ENCODE results near the gene PSMA2. TPM values are rescaled to one million over a fixed set of nuclear protein-coding genes. Genes with fewer than 3 reads are reported as not detected.
"Not testable (repeated sequence)": the region's sequence is repeated elsewhere in the genome, so short reads cannot be mapped to it uniquely, and the experiment has no call there.

PSMA2 gene
- total and polyA plus RNA-seq, 9 donors, result 108 to 136 (median 123) TPM

- Histone ChIP-seq H3K9me3 (replicated peaks; ENCODE audit: control insufficient read depth, low read depth, low read length) (no peaks in the 10 kb centered on the region), H3K4me1 (ENCODE audit: control insufficient read depth, insufficient read depth, low read length) (peaks cover 9% of the 10 kb centered on the region), H3K4me3 (ENCODE audit: low read length) (peak within 1 kb of the TSS; percentile 65), H3K27ac (ENCODE audit: low read length) (peak within 1 kb of the TSS; percentile 60), H3K27me3 (ENCODE audit: control insufficient read depth, insufficient read depth, low read length) (no peaks in the 10 kb centered on the region), H3K36me3 (ENCODE audit: control insufficient read depth, insufficient read depth, low read length) (peaks cover 10% of the 10 kb centered on the region)
- under 1% methylated on average over 94 of the region's 95 CpGs for WGBS (ENCODE audit: insufficient coverage)
- DNase-seq, result peak; percentile 97
Measured at GRCh38 chr7:42911454-42912447, 20.2 kb downstream of the PSMA2 start, which contains the start of gene C7orf25. Gene C7orf25, minus strand, starts transcription at chr7:42912070. Its CDS starts 1,170 bp downstream, at chr7:42910900.

- WGBS (ENCODE audit: insufficient coverage), result 86% methylated on average over 1 of the region's 2 CpGs
- Histone ChIP-seq H3K4me1 (ENCODE audit: control insufficient read depth, insufficient read depth, low read length) (peaks cover 9% of the 10 kb centered on the region), H3K27me3 (ENCODE audit: control insufficient read depth, insufficient read depth, low read length) (no peaks in the 10 kb centered on the region), H3K4me3 (ENCODE audit: low read length) (no peak overlapping the region), H3K36me3 (ENCODE audit: control insufficient read depth, insufficient read depth, low read length) (peaks cover 6% of the 10 kb centered on the region), H3K27ac (ENCODE audit: low read length) (no peak overlapping the region), H3K9me3 (replicated peaks; ENCODE audit: control insufficient read depth, low read depth, low read length) (no peaks in the 10 kb centered on the region)
- no peak for DNase-seq
Measured at GRCh38 chr7:42910306-42910705, 21.7 kb downstream of the PSMA2 start.

- Histone ChIP-seq H3K4me3 (ENCODE audit: low read length) (no peak overlapping the region), H3K27ac (ENCODE audit: low read length) (no peak overlapping the region), H3K27me3 (ENCODE audit: control insufficient read depth, insufficient read depth, low read length) (no peaks in the 10 kb centered on the region), H3K36me3 (ENCODE audit: control insufficient read depth, insufficient read depth, low read length) (peaks cover 6% of the 10 kb centered on the region), H3K4me1 (ENCODE audit: control insufficient read depth, insufficient read depth, low read length) (peaks cover 8% of the 10 kb centered on the region), H3K9me3 (replicated peaks; ENCODE audit: control insufficient read depth, low read depth, low read length) (no peaks in the 10 kb centered on the region)
- DNase-seq, result no peak
Measured at GRCh38 chr7:42907316-42907715, 24.7 kb downstream of the PSMA2 start.

GRCh38 chr7:42906181-42906580, 25.8 kb downstream of the PSMA2 start:
- no peaks in the 10 kb centered on the region for H3K9me3 ChIP-seq (replicated peaks; ENCODE audit: control insufficient read depth, low read depth, low read length)
- no peak overlapping the region for H3K4me3 ChIP-seq (ENCODE audit: low read length)
- peaks cover 5% of the 10 kb centered on the region for H3K4me1 ChIP-seq (ENCODE audit: control insufficient read depth, insufficient read depth, low read length)
- no peaks in the 10 kb centered on the region for H3K27me3 ChIP-seq (ENCODE audit: control insufficient read depth, insufficient read depth, low read length)
- H3K27ac ChIP-seq (ENCODE audit: low read length), result no peak overlapping the region
- H3K36me3 ChIP-seq (ENCODE audit: control insufficient read depth, insufficient read depth, low read length), result peaks cover 6% of the 10 kb centered on the region
- no CpG with 5 or more reads among the region's 1 CpG for WGBS (ENCODE audit: insufficient coverage)
- no peak for DNase-seq

GRCh38 chr7:42902331-42902730, 29.6 kb downstream of the PSMA2 start:
- no peak overlapping the region for H3K4me3 ChIP-seq (ENCODE audit: low read length)
- DNase-seq, result no peak
- no peaks in the 10 kb centered on the region for H3K36me3 ChIP-seq (ENCODE audit: control insufficient read depth, insufficient read depth, low read length)
- WGBS (ENCODE audit: insufficient coverage), result no CpG with 5 or more reads among the region's 3 CpGs
- H3K9me3 ChIP-seq (replicated peaks; ENCODE audit: control insufficient read depth, low read depth, low read length), result no peaks in the 10 kb centered on the region
- no peaks in the 10 kb centered on the region for H3K27me3 ChIP-seq (ENCODE audit: control insufficient read depth, insufficient read depth, low read length)
- H3K4me1 ChIP-seq (ENCODE audit: control insufficient read depth, insufficient read depth, low read length), result no peaks in the 10 kb centered on the region
- no peak overlapping the region for H3K27ac ChIP-seq (ENCODE audit: low read length)

- Histone ChIP-seq H3K27me3 (ENCODE audit: control insufficient read depth, insufficient read depth, low read length) (no peaks in the 10 kb centered on the region), H3K36me3 (ENCODE audit: control insufficient read depth, insufficient read depth, low read length) (no peaks in the 10 kb centered on the region), H3K4me1 (ENCODE audit: control insufficient read depth, insufficient read depth, low read length) (no peaks in the 10 kb centered on the region), H3K9me3 (replicated peaks; ENCODE audit: control insufficient read depth, low read depth, low read length) (no peaks in the 10 kb centered on the region), H3K4me3 (ENCODE audit: low read length) (no peak overlapping the region), H3K27ac (ENCODE audit: low read length) (no peak overlapping the region)
- no peak for DNase-seq
Measured at GRCh38 chr7:42900842-42901241, 31.1 kb downstream of the PSMA2 start.

GRCh38 chr7:42893346-42894240, 38.4 kb downstream of the PSMA2 start:
- DNase-seq, result no peak
- no peak overlapping the region for H3K27ac ChIP-seq (ENCODE audit: low read length)
- H3K36me3 ChIP-seq (ENCODE audit: control insufficient read depth, insufficient read depth, low read length), result no peaks in the 10 kb centered on the region
- H3K9me3 ChIP-seq (replicated peaks; ENCODE audit: control insufficient read depth, low read depth, low read length), result no peaks in the 10 kb centered on the region
- H3K4me3 ChIP-seq (ENCODE audit: low read length), result no peak overlapping the region
- H3K4me1 ChIP-seq (ENCODE audit: control insufficient read depth, insufficient read depth, low read length), result peaks cover 6% of the 10 kb centered on the region
- no peaks in the 10 kb centered on the region for H3K27me3 ChIP-seq (ENCODE audit: control insufficient read depth, insufficient read depth, low read length)
- WGBS (ENCODE audit: insufficient coverage), result 70% methylated on average over 5 of the region's 9 CpGs

GRCh38 chr7:42886893-42887505, 45.0 kb downstream of the PSMA2 start:
- H3K27ac ChIP-seq (ENCODE audit: low read length), result no peak overlapping the region
- DNase-seq, result no peak
- no peak overlapping the region for H3K4me3 ChIP-seq (ENCODE audit: low read length)
- H3K4me1 ChIP-seq (ENCODE audit: control insufficient read depth, insufficient read depth, low read length), result peaks cover 14% of the 10 kb centered on the region
- peaks cover 5% of the 10 kb centered on the region for H3K27me3 ChIP-seq (ENCODE audit: control insufficient read depth, insufficient read depth, low read length)
- H3K36me3 ChIP-seq (ENCODE audit: control insufficient read depth, insufficient read depth, low read length), result no peaks in the 10 kb centered on the region
- H3K9me3 ChIP-seq (replicated peaks; ENCODE audit: control insufficient read depth, low read depth, low read length), result no peaks in the 10 kb centered on the region

- Histone ChIP-seq H3K4me3 (ENCODE audit: low read length) (no peak overlapping the region), H3K4me1 (ENCODE audit: control insufficient read depth, insufficient read depth, low read length) (peaks cover 14% of the 10 kb centered on the region), H3K9me3 (replicated peaks; ENCODE audit: control insufficient read depth, low read depth, low read length) (no peaks in the 10 kb centered on the region), H3K27me3 (ENCODE audit: control insufficient read depth, insufficient read depth, low read length) (peaks cover 5% of the 10 kb centered on the region), H3K36me3 (ENCODE audit: control insufficient read depth, insufficient read depth, low read length) (no peaks in the 10 kb centered on the region), H3K27ac (ENCODE audit: low read length) (no peak overlapping the region)
- WGBS (ENCODE audit: insufficient coverage), result no CpG with 5 or more reads among the region's 2 CpGs
- DNase-seq, result no peak
Measured at GRCh38 chr7:42886129-42886528, 45.8 kb downstream of the PSMA2 start.

- H3K4me3 ChIP-seq (ENCODE audit: low read length); H3K9me3 ChIP-seq (replicated peaks; ENCODE audit: control insufficient read depth, low read depth, low read length); H3K27ac ChIP-seq (ENCODE audit: low read length); DNase-seq; H3K36me3 ChIP-seq (ENCODE audit: control insufficient read depth, insufficient read depth, low read length); H3K27me3 ChIP-seq (ENCODE audit: control insufficient read depth, insufficient read depth, low read length): not testable (repeated sequence)
- WGBS (ENCODE audit: insufficient coverage), result 85% methylated on average over 7 of the region's 8 CpGs
- peaks cover 14% of the 10 kb centered on the region for H3K4me1 ChIP-seq (ENCODE audit: control insufficient read depth, insufficient read depth, low read length)
Measured at GRCh38 chr7:42885183-42885582, 46.8 kb downstream of the PSMA2 start.

Measured in muscle of leg (tissue), 11 donors.